Natural killer cell (primary cell): Measurements from ENCODE around the gene ADGRE3. TPM values are rescaled to one million over a fixed set of nuclear protein-coding genes. Genes with fewer than 3 reads are reported as not detected.

Source experiments
- ATAC-seq, 3 donors: fragments of 150-1000 bp in 2 of 3; fragments of 200-7000 bp in 1 of 3; cut with Tn5 transposase; 1 replicate in 1 of 3; 2 replicates in 2 of 3; pipeline ENCODE4 v1.10.0; 2021; ENCODE audit warnings: mild to moderate bottlenecking in 2 of 3, moderate library complexity in 2 of 3
- DNase-seq, 2 donors: peaks; one replicate each; pipeline versions ENCODE4 v3.0.0 to v3.0.0-alpha.2; 2013 to 2021; ENCODE audit warnings: mixed read lengths in 1 of 2
- H3K27ac ChIP-seq: one replicate; pipeline ENCODE4 v1.5.1; 2013; ENCODE audit warnings: mild to moderate bottlenecking, low read length
- H3K27me3 ChIP-seq: one replicate; pipeline ENCODE4 v1.6.1; 2013; ENCODE audit warnings: low read length; ENCODE audit not compliant: control insufficient read depth, insufficient read depth
- H3K36me3 ChIP-seq: one replicate; pipeline ENCODE4 v1.6.1; 2013; ENCODE audit warnings: low read length; ENCODE audit not compliant: control insufficient read depth, insufficient read depth
- H3K4me1 ChIP-seq: one replicate; pipeline ENCODE4 v1.6.1; 2013; ENCODE audit warnings: low read length; ENCODE audit not compliant: control insufficient read depth, insufficient read depth
- H3K4me3 ChIP-seq: one replicate; pipeline ENCODE4 v1.5.1; 2013; ENCODE audit warnings: low read length
- H3K9me3 ChIP-seq: one replicate; pipeline ENCODE4 v1.6.1; 2013; ENCODE audit warnings: low read length; ENCODE audit not compliant: control insufficient read depth, insufficient read depth
- H3K27ac Mint-ChIP-seq, 2 donors: one replicate each; pipeline ENCODE4 v1.8.0; 2022; ENCODE audit warnings: mild to moderate bottlenecking in 2 of 2, mixed read lengths in 2 of 2, moderate library complexity in 1 of 2
- H3K27me3 Mint-ChIP-seq, 2 donors: one replicate each; pipeline ENCODE4 v1.8.0; 2022; ENCODE audit warnings: low read depth in 2 of 2, mixed read lengths in 2 of 2
- H3K36me3 Mint-ChIP-seq: one replicate; pipeline ENCODE4 v1.8.0; 2022; ENCODE audit warnings: mixed read lengths
- H3K4me1 Mint-ChIP-seq, 2 donors: one replicate each; pipeline ENCODE4 v1.8.0; 2022; ENCODE audit warnings: mixed read lengths in 2 of 2
- H3K4me3 Mint-ChIP-seq: one replicate; pipeline ENCODE4 v1.8.0; 2022; ENCODE audit warnings: mild to moderate bottlenecking, moderate library complexity, mixed read lengths
- H3K9me3 Mint-ChIP-seq, 2 donors: one replicate each; pipeline ENCODE4 v1.8.0; 2022; ENCODE audit warnings: mixed read lengths in 2 of 2
- WGBS: methylation state at CpG from one replicate; pipeline ENCODE4 v1.1.7; 2013; ENCODE audit warnings: missing lambda C conversion rate; ENCODE audit not compliant: insufficient coverage; 5-methylcytosine and 5-hydroxymethylcytosine counted together
- intact Hi-C: fragments of 100-400 bp; cut with micrococcal nuclease; formaldehyde crosslinking; loops from one replicate; pipeline ENCODE4 v1.14.2; 2022
- total RNA-seq, 4 donors: library from RNA; stranded (reverse); fragments of 120-200 nt in 1 of 4; gene quantifications; one replicate each; pipeline versions ENCODE4 v1.2.3 to v1.2.4, GENCODE V29; 2013 to 2022
- TF ChIP-seq, protein P1 (sequence below): fragments of 200-600 bp; IDR thresholded peaks from one replicate; pipeline ENCODE4 v1.8.0; 2022; ENCODE audit warnings: antibody characterized with exemption

ADGRE3 gene
- total RNA-seq, 3 donors from 2014 or later (not counting 1 experiment from before 2014, with no cell fraction given): 0.59 to 9.1 (median 1.0) TPM

DNA sequence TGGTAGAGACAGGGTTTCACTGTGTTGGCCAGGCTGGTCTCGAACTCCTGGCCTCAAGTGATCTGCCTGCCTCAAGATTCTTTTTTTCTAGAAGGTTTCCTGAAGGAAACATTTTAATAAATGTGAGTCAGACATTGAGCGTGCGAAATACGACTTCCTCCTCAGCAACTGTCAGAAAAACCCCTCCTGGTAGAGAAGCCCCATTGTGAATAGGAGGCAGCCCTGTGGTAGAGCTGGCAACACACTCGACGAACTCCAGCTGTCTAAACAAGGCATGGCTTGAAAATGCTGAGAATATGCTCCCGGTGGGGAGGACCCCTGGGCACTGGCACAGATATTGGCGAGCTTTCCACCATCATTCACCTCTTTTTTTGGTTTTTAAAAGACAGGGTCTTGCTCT is 25.0 kb upstream of the ADGRE3 start:
- no peak overlapping the region for H3K27ac ChIP-seq
- TF ChIP-seq, protein P1, sequence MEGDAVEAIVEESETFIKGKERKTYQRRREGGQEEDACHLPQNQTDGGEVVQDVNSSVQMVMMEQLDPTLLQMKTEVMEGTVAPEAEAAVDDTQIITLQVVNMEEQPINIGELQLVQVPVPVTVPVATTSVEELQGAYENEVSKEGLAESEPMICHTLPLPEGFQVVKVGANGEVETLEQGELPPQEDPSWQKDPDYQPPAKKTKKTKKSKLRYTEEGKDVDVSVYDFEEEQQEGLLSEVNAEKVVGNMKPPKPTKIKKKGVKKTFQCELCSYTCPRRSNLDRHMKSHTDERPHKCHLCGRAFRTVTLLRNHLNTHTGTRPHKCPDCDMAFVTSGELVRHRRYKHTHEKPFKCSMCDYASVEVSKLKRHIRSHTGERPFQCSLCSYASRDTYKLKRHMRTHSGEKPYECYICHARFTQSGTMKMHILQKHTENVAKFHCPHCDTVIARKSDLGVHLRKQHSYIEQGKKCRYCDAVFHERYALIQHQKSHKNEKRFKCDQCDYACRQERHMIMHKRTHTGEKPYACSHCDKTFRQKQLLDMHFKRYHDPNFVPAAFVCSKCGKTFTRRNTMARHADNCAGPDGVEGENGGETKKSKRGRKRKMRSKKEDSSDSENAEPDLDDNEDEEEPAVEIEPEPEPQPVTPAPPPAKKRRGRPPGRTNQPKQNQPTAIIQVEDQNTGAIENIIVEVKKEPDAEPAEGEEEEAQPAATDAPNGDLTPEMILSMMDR: no peak
- no peaks in the 10 kb centered on the region for H3K27me3 Mint-ChIP-seq
- H3K36me3 Mint-ChIP-seq: peaks cover 9% of the 10 kb centered on the region
- no peak overlapping the region for H3K4me3 ChIP-seq
- H3K36me3 ChIP-seq: peaks cover 74% of the 10 kb centered on the region
- H3K27me3 ChIP-seq: no peaks in the 10 kb centered on the region
- intact Hi-C loops: no loop called here
- no peak overlapping the region for H3K27ac Mint-ChIP-seq
- WGBS: 91% methylated on average over 8 of the region's 8 CpGs
- no peak for ATAC-seq
- no peaks in the 10 kb centered on the region for H3K9me3 ChIP-seq
- H3K4me1 Mint-ChIP-seq: no peaks in the 10 kb centered on the region
- no peaks in the 10 kb centered on the region for H3K9me3 Mint-ChIP-seq
- no peak for DNase-seq
- no peaks in the 10 kb centered on the region for H3K4me1 ChIP-seq
- H3K4me3 Mint-ChIP-seq: no peak overlapping the region

DNA sequence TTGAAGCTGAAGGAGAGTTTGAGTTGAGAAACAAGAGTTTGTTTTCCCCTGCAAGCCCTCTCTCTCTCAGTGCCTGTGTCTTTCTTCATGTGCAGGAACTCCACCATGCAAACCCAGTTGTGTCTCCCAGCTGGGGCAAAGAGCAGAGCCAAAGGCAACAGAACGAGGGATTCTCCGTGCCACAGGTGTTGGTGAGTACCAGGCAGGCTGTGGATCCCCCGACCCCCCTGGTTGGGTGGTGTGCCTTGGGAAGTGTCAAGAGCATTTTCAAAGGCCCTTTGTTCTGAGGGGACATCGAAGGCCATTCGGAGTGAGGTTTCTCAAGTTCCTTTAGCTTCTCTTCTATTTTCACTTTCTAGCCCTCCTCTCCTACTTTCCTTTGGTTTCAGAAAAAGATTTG is 20.8 kb upstream of the ADGRE3 start:
- Mint-ChIP-seq H3K4me3 (no peak overlapping the region), H3K36me3 (peaks cover 9% of the 10 kb centered on the region), H3K27ac (no peak overlapping the region), H3K9me3 (no peaks in the 10 kb centered on the region), H3K27me3 (no peaks in the 10 kb centered on the region), H3K4me1 (peaks cover 6 to 14% of the 10 kb centered on the region in 2 donors)
- Histone ChIP-seq H3K4me3 (no peak overlapping the region), H3K27ac (no peak overlapping the region), H3K36me3 (peaks cover 46% of the 10 kb centered on the region), H3K27me3 (no peaks in the 10 kb centered on the region), H3K9me3 (no peaks in the 10 kb centered on the region), H3K4me1 (peaks cover 4% of the 10 kb centered on the region)
- intact Hi-C loops: no loop called here
- TF ChIP-seq, protein P1: no peak
- WGBS: 98% methylated on average over 5 of the region's 5 CpGs
- DNase-seq: no peak
- ATAC-seq: no peak

DNA sequence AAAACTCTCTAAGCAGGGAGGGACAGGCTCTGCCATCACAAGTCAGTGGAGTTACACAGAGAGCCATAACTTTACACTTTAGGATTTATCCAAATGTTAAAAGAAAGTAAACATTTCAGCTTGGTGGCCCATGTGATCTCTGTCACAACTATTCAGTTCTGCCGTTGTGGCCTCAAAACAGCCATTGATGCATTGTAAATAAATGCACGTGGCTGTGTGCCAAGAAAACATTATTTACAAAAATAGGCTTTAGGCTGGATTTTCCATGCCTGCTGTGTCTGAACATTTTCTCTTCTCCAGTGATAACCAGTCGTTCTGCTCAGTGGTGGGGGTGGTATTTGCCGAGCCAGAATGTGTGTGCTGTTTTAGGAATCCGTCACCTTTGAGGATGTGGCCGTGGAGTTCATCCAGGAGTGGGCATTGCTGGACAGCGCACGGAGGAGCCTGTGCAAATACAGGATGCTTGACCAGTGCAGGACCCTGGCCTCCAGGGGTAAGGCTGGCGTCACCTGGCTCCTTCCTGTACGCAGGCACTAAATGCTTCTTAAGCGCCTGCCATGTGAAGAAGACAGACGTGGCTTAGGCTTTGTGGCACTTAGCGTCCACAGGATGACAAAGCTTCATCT is 20.1 kb upstream of the ADGRE3 start:
- H3K27ac Mint-ChIP-seq: no peak overlapping the region
- H3K9me3 ChIP-seq: no peaks in the 10 kb centered on the region
- ATAC-seq (no peak), DNase-seq (no peak)
- no peaks in the 10 kb centered on the region for H3K27me3 Mint-ChIP-seq
- peaks cover 39% of the 10 kb centered on the region for H3K36me3 ChIP-seq
- H3K4me1 Mint-ChIP-seq: peaks cover 6 to 18% of the 10 kb centered on the region in 2 donors
- no peak overlapping the region for H3K27ac ChIP-seq
- H3K4me1 ChIP-seq: peaks cover 9% of the 10 kb centered on the region
- TF ChIP-seq, protein P1: no peak
- H3K36me3 Mint-ChIP-seq: peaks cover 9% of the 10 kb centered on the region
- H3K4me3 Mint-ChIP-seq: no peak overlapping the region
- intact Hi-C loops: no loop called here
- no peak overlapping the region for H3K4me3 ChIP-seq
- H3K27me3 ChIP-seq: no peaks in the 10 kb centered on the region
- WGBS: 95% methylated on average over 13 of the region's 13 CpGs
- H3K9me3 Mint-ChIP-seq: no peaks in the 10 kb centered on the region
